T-helper 9 cell (primary cell): ENCODE results near the gene ATXN3L.

Experiments
- DNase-seq: peaks from one replicate; pipeline ENCODE4 v3.0.0-alpha.2; 2020
- total RNA-seq, 2 donors: gene quantifications; one replicate each; lab custom pipeline; 2026; lab: John Stamatoyannopoulos, UW

Gene ATXN3L
- 0 reads per million in 2 donors for total RNA-seq

DNA sequence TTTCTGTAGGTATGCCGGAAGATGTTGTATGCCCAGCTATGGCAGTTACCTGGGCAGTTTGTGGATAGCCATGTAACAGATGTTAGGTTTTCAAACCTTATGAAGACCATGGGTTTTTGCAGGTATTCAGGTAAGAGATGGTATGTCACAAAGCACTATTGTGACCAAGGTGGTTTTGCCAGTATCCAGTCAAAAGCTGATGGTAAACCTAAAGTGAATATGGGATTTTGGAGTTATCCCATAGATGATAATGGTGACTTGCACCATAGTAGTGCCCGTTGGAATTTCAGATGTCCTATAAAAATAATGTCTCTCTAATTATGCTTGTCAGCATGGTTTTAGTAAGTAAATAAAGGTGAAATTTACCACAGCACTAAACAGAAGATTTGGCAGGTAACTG is at the start of gene ATXN3L:
ATXN3L (minus strand) TSS at position 101 of the 400 bp plus-strand sequence. CDS start 119 bp downstream, outside the sequence.
- no peak for DNase-seq

DNA sequence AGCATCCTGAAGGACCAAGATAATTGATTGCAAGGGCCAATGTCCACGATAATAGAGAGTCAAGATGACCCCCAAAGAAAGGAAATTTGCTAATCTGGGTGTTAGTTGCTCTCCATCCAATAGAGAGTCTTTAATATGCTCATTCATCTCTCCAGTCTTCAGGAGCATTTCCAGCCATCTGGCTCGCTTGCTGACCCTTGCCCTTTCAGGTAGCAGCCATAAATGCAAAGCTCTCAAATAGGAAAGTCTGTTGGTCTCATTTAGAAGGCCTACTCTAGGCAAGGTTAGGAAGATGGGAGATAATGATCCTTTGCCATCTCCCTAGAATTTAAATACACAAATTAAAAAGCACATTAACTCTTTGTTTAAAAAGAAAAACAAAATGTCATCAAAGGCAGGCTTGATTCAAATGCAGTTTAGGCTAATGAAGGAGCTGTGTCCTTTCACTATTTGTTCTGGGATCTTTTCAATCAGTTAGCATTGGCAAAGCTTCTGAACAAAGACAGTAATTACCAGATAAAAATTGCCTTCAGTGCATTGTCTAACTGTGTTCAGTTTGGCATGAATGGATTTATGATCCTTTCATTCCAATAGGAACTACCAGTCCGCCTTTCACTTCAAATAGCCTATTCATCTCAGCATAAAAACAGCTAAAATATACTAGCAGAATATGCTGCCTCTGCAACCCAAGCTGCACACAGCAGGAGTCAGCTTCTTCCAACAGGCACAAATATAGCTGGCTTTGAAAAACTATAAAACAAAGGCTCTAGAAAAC is 49.6 kb upstream of the ATXN3L start:
- no peak for DNase-seq

DNA sequence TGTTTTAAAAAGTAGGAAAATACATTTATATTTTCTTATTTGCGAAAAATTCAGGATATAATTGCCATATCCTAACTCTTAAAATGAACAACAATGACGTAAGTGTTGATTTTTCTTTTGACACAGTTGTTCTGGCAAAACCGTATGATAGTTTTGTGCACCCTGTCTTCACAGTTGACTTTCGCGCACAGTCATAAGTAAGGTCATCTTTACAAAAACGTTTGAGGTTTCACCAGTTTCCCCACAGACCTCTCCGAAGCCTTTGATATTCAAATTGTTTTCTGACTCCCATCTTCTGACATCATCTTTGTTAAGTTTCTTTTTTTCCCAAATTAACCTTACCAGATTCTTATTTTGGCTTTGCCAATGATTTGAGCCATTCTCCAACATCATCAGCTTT is 48.1 kb upstream of the ATXN3L start:
- no peak for DNase-seq

DNA sequence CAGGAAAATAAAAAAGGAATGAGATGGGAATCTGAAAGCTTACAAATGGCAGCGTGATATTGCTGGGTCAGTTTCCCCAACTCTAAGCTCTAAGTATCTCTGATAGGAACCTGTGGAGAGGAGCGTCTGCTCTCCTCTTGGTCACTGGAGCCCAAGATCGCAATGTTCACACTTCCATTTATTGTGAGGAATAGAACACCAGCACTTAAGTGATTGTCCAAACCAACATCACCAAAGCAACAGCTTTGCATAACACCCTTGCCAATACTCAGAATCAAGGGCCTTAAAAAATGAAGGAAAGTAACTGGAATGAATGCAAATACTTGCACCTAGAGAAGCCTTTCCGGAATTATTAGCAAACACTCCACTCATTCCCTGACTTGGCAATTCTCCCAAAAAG is 46.8 kb upstream of the ATXN3L start:
- DNase-seq, result no peak

DNA sequence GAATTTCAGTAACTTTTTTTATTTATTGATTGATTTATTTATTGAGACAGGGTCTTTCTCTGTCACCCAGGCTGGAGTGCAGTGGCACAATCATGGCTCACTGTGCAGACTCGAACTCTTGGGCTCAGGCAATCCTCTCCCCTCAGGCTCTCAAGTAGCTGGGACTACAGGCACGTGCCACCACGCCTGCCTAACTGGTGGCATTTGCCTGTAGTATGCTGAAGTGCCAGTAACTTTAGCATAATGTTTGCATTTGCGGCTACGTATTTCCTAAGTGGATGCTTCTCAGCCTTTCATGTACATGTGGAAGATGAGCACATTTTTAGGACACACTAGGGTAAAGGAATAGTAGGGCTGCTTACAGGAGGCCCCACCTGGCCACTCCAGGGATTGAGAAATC is 45.3 kb upstream of the ATXN3L start:
- DNase-seq, result no peak

DNA sequence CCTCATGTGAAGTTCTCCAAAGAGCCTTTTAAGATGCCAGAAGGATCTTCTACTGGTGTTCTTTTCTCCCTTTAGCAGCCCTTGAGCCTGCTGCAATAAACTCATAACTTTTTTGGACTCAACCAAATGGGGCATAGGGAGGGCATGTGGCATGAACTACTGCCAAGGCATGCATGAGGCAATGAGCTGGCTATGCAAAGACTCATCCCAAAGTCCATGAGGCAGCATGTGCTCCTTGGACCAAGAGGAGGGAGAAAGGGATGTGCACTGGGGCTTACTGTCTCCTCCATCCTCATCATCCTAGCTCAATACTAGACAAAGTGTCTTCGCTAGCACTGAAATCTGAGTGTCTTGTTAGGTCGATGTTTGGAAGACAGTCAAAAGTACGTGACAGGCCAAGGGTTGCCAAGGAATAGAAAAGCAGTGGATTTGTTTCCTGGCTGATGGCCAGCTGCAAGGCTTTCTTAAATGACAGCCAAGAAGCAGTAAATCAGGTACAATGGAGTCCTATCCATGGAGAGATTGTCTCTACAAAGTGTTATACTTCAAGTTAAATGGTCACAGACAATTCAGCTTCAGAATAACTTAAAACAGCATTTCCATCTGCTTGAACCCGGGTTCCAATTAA is 44.5 kb upstream of the ATXN3L start:
- no peak for DNase-seq

DNA sequence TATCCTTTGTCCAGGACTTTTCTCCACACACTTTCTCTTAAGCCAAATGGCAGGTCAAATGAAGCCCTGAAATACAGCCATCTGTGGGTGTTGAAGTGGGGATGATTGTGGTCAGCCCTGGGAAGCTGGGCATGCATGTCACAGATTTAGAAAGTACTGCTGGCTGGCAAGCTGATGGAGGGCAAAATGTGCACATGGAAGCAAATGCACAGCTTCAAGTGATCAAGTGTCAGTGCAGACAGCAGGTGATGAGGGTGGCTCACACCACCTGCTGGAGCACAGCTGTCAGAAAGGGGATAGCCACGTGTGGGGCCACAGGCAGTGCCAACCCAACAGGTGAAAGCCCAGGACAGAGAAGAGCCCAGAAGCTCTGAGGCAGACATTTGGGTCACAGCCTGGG is 40.3 kb upstream of the ATXN3L start:
- DNase-seq, result no peak

DNA sequence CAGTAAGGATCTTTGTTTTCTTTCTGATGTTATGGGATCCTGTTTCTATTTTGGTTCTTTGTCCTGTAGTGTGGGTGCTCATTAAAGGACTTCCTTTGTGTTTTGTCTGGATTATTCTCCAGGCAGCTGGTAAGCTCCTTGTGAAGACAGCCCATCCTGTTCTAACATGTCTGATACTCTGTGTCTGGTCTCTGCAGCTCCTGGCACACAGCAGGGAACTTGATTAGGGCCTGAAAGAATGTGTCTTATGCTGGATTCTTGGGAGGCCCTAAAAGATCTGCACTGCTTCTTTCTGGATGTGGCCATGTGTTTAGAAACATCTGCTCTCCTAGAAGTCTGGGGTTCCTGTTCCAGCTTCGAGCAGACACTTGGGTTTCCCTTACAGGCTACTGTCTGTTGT is 38.1 kb upstream of the ATXN3L start:
- DNase-seq, result no peak

DNA sequence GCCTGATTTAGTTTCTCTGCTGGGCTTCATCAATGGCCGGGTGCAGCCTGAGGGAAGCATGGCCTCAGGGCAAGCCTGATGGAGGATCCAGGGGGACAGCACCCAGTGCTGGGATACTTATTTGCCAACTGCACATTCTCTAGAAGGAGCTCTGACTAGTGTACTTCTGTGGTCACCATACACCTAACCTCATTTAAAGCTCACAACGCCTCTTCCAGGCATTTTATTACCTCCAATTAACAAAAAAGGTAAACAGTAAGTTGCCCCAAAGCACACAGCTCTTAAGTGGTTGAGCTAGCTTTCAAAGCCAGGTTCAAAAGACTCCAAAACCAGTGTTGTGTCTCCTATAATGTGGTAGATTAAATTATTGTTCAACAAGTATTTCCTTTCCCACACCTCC is 26.8 kb upstream of the ATXN3L start:
- no peak for DNase-seq

DNA sequence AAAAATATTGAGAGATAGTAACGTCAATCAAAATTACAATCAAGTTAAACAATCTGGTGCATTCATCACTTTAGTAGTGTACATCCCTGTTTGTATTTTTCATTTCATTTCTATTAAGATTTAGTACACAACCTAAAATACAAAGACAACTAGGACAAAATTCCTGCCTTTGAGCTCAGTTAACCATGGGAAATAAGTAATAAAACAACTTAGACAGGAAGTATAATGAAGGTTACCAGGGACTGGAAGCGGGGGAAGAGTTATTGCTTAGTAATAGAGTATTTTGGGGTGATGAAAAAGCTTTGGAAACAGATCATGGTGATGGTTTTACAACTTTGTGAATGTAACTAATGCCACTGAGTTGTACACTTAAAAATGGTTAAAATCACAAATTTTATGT is 25.6 kb upstream of the ATXN3L start:
- DNase-seq, result no peak

DNA sequence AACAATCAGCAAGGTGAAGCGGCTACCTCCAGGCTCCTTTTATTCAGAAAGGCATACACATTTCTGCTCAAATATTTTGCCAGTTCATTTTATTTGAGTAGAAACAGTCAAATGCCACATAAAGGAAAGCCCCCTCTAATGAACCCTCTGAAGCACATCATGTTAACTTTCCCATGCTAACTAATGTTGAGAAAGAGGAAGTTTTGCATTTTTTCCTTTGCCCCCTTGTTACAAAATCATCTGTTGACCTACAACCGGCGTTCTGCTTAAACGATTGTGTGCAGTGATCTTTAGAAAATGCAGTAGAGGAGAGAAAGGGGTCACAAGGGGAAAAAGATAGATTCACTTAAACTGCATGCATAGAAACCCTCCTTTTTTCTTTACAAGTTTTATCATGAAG is 25.2 kb upstream of the ATXN3L start:
- DNase-seq, result no peak

DNA sequence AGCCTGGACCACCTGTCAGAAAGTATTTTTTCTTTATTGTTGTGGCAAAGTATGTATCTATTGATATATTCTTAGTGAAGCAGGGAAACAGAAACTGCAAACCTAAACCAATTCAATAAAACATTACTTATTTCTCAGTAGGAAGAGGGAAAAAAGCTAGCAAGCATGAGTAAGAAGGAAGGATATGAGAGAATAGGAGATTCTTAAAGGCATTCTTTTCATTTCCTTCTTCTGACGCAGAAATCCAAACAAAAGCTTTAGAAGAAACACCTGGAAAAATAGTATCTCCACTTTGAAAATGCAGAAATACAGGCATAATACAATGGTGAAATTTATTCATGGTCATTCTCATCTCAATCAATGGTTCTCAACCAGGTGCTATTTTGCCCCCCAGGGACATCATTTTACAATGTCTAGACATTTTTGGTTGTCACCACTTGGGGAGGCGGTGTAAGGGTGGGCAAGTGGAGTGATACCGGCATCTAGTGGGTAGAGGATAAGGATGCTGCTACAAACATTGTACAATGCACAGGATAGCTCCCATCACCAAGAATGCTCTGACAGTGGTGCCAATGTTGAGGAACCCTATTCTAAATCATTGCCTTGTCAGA is 21.7 kb upstream of the ATXN3L start:
- DNase-seq, result no peak

DNA sequence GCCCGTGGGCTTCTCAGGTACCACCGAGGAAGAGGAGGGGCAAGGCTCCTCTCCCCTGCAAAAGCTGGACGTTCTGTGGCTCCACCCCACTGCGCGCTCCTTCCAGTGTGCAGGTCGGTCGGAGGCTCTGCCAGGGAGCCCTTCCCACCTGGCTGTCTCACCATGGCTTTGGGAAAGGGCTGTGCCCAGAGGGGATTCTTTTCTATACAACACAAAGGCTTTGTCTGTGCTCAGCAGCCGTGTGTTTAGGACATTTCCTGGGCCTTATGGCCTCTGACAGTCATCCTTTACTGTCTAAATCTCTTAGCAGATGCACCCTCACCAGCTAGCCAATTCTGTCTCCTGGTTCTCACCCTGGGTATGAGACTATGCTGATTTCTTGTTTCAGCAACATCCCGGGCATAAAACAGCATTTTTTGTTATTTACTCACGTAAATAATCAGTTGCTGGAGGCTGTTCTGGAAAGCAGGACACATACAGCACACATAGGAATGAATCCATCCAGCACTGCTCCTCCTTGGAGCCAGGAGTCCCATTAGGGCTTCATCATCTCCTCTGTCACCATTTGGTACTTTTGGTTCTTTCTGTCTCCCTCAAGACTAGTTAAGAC is 20.4 kb upstream of the ATXN3L start:
- no peak for DNase-seq

DNA sequence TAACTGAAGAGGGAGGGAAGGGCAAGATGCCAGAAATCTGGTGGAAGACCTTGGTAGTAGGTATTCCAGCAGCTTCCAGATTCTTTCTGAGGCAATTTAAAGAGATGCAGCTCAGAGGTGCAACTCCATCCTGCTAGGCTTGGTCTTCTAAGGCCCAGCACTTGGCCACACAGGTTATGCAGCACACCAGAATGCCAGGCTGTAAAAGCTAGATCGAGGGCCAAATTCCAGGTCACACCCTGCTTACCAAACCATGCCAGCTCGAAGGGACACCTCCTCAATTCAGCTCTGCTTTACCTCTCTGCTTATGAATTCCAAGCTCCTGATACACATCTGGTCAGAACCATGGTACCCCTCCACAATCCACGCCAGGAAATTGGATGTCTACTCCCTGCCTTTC is 19.8 kb upstream of the ATXN3L start:
- no peak for DNase-seq

DNA sequence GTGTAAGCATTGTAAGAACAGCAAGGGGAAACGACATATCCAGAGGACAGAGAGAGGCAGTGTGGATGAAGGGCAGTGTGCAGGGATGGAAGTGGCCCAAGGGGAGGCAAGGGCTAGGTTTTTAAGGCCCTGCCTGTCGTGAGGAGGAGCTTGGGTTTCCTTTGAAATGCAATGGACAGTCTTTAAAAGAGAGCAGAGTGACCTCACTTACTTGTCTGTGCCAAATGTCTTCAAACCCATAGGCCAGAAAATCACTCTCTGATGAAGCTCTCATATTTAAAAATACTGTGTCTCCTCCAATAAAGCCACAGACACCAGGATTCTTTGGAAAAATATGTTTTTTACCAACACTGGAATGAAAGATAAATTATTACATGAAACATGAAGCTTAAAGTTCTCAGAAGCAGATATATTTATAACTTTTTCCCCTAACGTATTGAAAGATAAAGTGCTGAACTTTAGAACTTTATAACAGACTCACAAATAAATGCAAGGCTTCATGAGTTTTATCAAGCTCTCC is 19.2 kb upstream of the ATXN3L start:
- no peak for DNase-seq

DNA sequence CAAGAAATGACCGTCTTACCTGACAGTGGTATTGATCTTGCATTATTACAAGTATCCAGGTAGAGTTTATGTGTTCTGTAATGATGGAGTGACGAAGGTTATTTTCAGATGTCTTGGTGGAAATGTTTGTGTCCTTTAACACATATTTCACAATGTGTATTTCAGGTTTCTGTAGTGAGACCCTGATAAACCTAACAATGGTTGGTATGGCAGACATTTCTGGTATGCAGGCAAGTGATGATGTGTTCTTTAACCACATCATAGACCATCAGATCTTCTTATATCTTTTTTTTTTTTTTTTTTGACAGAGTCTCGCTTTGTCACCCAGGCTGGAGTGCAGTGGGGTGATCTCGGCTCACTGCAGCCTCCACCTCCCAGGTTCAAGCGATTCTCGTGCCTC is 14.6 kb upstream of the ATXN3L start:
- DNase-seq, result no peak

DNA sequence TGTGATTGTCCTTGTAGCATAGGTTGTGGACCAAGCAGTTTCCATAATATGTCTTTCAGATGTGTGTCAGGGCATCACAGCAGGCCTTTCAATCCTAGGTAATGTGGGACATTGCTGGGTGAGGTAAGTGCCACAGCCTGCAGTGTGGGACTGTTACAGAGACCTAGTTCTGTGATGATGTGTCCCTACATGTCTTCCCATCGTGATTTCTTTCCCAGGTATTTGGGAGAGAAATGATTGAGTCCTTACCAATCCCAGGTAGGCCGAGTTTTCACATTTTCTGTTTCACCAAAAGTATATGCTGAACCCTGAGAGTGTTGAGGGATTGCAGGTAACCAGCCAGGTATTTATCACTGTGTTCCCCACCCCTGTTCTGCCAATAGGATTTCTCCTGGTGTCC is 10.6 kb upstream of the ATXN3L start:
- no peak for DNase-seq

DNA sequence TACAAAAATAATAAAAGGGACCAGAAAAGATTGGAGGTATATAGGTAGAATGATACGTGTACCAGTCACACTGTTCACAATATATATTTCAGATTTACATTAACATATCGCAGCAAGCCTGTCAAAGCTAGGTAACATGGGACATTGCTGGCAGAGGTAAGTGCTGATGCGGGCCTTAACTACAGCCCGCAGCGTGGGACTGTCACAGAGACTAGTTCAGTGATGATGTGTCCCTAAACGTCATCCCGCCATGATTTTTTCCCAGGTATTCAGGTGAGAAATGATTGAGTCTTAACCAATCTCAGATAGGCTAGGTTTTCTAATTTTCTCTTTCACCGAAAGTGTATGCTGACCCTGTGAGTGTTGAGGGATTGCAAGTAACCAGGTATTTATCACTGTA is 7.8 kb upstream of the ATXN3L start:
- no peak for DNase-seq

DNA sequence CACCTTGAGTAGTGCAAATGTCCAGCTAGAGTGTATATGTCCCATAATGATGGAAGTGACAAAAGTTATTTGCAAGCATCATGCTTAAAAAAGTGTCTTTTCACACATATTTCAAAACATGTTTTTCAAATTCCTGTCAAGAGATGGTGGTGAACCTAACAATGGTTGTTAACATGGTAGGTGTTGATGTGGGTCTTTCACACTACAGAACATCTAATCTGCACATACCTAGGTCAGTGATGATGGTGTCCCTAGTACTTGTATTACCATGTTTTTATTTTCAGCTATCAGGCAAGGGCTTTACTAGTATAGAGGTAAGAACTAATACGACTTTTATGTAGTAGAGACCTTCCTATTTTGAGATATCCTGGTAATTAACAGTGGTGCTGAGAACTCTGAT is 3.4 kb upstream of the ATXN3L start:
- DNase-seq, result no peak

DNA sequence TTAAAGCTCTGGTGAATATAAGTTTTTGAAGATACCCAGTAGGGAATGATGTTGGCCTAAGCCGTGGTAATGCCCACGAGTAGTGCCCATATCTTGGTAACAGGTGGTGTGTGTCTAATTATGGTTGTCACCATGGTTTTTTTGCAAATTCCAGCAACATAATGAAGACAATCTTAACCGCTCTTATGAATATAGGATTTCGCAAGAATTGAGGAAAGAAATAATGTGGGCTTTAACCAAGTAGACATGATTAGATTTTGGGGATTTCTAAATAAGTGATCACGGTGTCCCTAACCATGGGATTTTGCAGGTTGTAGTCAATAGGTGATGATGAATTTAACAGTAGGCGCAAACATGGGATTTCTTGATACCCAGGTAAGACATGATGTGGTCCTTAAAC is 2.5 kb downstream of the ATXN3L start:
- DNase-seq, result no peak

DNA sequence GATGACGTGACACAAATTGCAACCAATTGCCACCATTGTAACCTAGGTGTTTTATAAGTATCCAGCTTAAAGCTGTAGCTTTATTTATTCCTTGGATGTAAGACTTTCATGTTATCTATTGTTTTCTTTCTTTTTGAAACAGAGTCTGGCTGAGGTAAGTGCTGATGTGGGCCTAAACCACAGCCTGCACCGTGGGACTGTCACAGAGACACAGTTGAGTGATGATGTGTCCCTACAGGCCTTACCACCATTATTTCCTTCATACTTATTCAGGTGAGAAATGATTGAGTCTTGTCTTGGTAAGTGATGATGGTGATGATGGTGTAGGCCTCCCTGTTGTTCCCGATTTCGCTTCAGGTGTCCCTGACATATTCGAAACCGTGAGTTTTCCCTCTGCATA is 8.3 kb downstream of the ATXN3L start:
- no peak for DNase-seq

DNA sequence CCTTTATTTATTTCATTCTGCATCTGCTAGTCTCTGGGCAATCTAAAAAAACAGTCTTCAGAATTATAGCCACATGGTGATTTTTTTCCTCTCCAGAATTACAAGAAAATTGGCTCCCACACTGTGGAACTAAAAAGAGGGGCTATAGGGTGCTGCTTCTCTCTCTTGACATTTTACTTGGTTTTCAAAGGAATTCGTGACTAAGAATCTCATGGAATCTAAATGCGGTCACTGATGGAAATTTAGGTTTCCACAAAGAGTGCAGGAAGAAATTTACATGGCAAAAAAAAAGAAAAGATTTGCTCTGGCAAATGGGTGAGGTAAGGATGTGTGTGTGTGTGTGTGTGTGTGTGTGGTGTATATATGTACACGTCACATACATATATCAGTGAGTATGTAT is 10.2 kb downstream of the ATXN3L start:
- DNase-seq, result no peak

DNA sequence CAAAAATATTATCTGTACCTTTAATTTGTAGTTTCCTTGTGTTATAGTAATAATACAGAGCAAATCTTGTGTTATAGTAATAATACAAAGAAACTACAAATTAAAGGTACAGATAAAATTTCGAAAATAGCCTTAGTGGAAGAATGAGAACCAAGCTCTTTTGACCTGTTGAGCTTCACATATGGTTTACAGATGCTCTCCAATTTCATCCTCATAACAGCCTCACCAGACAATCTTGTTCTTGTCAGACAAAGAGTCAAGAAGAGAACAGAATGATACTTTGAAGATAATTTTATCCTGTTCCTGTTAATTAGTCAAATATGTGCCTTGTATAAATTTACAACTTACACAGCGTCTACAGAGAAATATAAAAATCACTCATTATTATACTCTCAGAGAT is 12.8 kb downstream of the ATXN3L start:
- no peak for DNase-seq

DNA sequence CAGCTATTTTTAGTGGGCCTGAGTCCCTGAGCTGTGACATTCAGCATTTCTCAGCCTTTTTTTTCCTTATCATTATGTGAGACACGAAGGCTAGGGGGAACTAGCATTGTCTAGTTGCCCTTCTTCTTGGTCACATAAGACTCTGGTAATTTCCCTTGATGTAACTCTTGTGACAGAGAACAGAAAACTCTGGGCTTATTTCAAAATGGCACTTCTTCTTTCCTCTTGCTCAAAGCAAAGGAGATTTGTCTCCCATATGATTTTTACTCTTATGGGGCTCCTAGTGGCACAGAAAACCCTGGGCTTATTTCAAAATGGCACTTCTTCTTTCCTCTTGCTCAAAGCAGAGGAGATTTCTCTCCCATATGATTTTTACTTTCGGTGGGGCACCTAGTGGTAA is 14.7 kb downstream of the ATXN3L start:
- DNase-seq, result no peak
